Left kidney (tissue), 1 donor: ENCODE measurements around the gene PCED1A. TPM values are rescaled to one million over a fixed set of nuclear protein-coding genes. Genes with fewer than 3 reads are reported as not detected.

Experiments
- polyA plus RNA-seq: library from polyadenylated mRNA; unstranded; fragments of 120-200 nt; gene quantifications from one replicate; pipeline ENCODE4 v1.2.1, GENCODE V29; 2013; ENCODE audit not compliant: insufficient read length

Gene PCED1A
- polyA plus RNA-seq, 1 donor, result 56.3 TPM

Other genes with a start within 250 kb of the PCED1A start
- gene NOP56, start 188.0 kb downstream of the PCED1A start, polyA plus RNA-seq, result 305 TPM
- 134 TPM for gene IDH3B, start 176.4 kb downstream of the PCED1A start, polyA plus RNA-seq
- 31.4 TPM for gene EBF4, start 147.9 kb downstream of the PCED1A start, polyA plus RNA-seq
- gene CPXM1, start 40.0 kb downstream of the PCED1A start, polyA plus RNA-seq, result 224 TPM
- not detected for gene C20orf141, start 25.7 kb downstream of the PCED1A start, polyA plus RNA-seq
- 0.03 TPM for gene TMEM239, start 24.3 kb downstream of the PCED1A start, polyA plus RNA-seq
- gene VPS16, start 90 bp upstream of the PCED1A start, polyA plus RNA-seq, result 36.9 TPM
- gene PTPRA, start 32.8 kb upstream of the PCED1A start, polyA plus RNA-seq, result 103 TPM
- gene GNRH2, start 203.0 kb upstream of the PCED1A start, polyA plus RNA-seq, result 0.73 TPM
- gene MRPS26, start 205.4 kb upstream of the PCED1A start, polyA plus RNA-seq, result 48.0 TPM
- 0.60 TPM for gene OXT, start 231.0 kb upstream of the PCED1A start, polyA plus RNA-seq
- 0.28 TPM for gene AVP, start 244.1 kb upstream of the PCED1A start, polyA plus RNA-seq